Esophagus squamous epithelium (tissue), 4 donors: ENCODE data around the gene GJA10.

Experiments
- CTCF ChIP-seq, 6 experiments: fragments of 450-650 bp in 4 of 6; fragments of 200-600 bp in 2 of 6; sonication (generic) in 2 of 6; IDR thresholded peaks; one replicate each; pipeline ENCODE4 v1.5.1; 2016 to 2019; ENCODE audit warnings: antibody characterized with exemption in 6 of 6, mild to moderate bottlenecking in 4 of 6, moderate library complexity in 4 of 6
- POLR2A ChIP-seq, 4 donors: fragments of 450-650 bp; IDR thresholded peaks; one replicate each; pipeline ENCODE4 v1.6.1; 2017; ENCODE audit warnings: antibody characterized with exemption in 4 of 4, mild to moderate bottlenecking in 4 of 4, moderate library complexity in 3 of 4

DNA sequence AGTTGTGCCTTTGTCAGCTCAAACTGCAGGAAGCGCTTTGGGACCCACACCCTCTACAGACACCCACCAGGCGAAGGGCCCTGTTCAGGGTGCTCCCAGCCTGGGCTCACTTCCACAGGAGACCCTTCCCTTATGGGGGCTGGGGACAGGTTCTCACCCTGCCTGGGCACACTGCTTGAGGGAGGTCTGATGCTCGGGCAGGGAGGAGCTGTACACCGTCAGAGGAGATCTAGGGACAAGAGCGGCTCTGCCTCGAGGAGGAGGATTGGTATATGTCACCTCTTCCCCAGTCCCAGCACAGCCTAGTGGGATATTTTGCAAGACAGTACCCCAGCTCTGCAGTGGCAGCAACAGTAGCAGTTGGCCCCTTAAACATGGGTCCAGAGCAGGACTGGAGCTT, 26.9 kb downstream of the GJA10 start:
- no peak for TF ChIP-seq CTCF (IDR thresholded peaks at IDR 0.05)
- no peak for TF ChIP-seq POLR2A (IDR thresholded peaks at IDR 0.05)
